K562 treated with DMSO at 1 percent for 48 hours (cell line): ENCODE data around the gene CAVIN2. TPM values are rescaled to one million over a fixed set of nuclear protein-coding genes. Genes with fewer than 3 reads are reported as not detected.

ENCODE experiments used
- total RNA-seq: library from RNA; unstranded; fragments of 300-600 nt; gene quantifications from 2 replicates; pipeline ENCODE4 v1.2.3, GENCODE V29; 2022; ENCODE audit warnings: low replicate concordance; ENCODE audit errors: extremely low read depth

Gene CAVIN2
- not detected in 2 replicates for total RNA-seq

GRCh38 chr2:191846515-191847476 is at the start of gene CAVIN2:
Gene CAVIN2 (minus strand): TSS chr2:191847088. CDS start chr2:191846925, 163 bp downstream.

Other genes starting within 250 kb of the CAVIN2 start
- not detected in 2 replicates for gene NABP1, start 169.0 kb downstream of the CAVIN2 start, total RNA-seq